Fibroblast of the aortic adventitia (primary cell): ENCODE results near the gene FAM193B. TPM values are rescaled to one million over a fixed set of nuclear protein-coding genes. Genes with fewer than 3 reads are reported as not detected.
"Not testable (repeated sequence)": the region's sequence is repeated elsewhere in the genome, so short reads cannot be mapped to it uniquely, and the experiment has no call there.

Source experiments
- DNase-seq: peaks from one replicate; pipeline ENCODE4 v3.0.0-alpha.2; 2010; ENCODE audit warnings: low read depth
- H3K4me3 ChIP-seq: 2 replicates; pipeline ENCODE4 v1.5.1; 2011; ENCODE audit warnings: low read depth, mild to moderate bottlenecking, control low read depth, low read length, moderate library complexity
- total RNA-seq: library from RNA; depleted of rRNA; stranded (reverse); fragments of >200 nt; gene quantifications from 2 replicates; pipeline ENCODE4 v1.2.3, GENCODE V29; 2012; ENCODE audit warnings: low replicate concordance
- TF ChIP-seq, protein P1 (sequence below): IDR thresholded peaks from 2 replicates; pipeline ENCODE4 v1.5.1; 2011; ENCODE audit warnings: mild to moderate bottlenecking, low read length, control low read depth, inconsistent platforms; ENCODE audit not compliant: insufficient read depth

FAM193B gene
- total RNA-seq, 1 donor, result 20.2 TPM

DNA sequence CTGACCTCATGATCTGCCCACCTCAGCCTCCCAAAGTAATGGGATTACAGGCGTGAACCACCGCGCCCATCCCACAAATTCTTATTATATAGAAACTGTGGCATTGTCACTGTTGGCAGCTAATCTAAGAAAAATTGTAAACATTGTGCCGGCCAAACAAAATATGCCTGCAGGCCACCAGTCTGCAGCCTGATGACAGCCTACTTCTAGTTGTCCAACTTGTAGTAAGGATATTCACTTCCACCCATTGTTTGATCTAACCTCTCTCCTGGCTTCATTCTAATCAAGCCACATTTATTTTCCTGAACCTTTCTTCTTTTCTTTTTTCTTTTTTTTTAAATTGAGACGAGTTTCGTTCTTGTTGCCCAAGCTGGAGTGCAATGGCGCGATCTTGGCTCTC, 24.0 kb upstream of the FAM193B start:
- no peak for DNase-seq
- no peak overlapping the region for H3K4me3 ChIP-seq
- TF ChIP-seq, protein P1, sequence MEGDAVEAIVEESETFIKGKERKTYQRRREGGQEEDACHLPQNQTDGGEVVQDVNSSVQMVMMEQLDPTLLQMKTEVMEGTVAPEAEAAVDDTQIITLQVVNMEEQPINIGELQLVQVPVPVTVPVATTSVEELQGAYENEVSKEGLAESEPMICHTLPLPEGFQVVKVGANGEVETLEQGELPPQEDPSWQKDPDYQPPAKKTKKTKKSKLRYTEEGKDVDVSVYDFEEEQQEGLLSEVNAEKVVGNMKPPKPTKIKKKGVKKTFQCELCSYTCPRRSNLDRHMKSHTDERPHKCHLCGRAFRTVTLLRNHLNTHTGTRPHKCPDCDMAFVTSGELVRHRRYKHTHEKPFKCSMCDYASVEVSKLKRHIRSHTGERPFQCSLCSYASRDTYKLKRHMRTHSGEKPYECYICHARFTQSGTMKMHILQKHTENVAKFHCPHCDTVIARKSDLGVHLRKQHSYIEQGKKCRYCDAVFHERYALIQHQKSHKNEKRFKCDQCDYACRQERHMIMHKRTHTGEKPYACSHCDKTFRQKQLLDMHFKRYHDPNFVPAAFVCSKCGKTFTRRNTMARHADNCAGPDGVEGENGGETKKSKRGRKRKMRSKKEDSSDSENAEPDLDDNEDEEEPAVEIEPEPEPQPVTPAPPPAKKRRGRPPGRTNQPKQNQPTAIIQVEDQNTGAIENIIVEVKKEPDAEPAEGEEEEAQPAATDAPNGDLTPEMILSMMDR, result no peak

DNA sequence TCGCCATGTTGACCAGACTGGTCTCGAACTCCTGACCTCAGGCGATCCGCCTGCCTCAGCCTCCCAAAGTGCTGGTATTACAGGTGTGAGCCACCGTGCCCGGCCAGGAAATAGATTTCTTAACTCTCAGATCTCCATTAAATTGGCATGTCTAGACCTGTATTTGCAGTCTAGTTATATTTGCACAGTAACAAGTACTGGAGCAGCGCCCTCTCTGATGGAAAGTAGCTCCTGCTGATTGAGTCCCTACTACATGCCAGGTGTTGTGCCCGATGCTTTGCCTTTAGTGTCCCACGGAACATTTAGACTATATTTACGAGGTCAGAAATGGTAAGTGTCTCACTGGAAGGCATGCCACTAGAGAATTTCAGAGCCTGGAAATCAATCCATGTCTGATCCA, 21.8 kb upstream of the FAM193B start:
- no peak overlapping the region for H3K4me3 ChIP-seq
- TF ChIP-seq, protein P1, result no peak

DNA sequence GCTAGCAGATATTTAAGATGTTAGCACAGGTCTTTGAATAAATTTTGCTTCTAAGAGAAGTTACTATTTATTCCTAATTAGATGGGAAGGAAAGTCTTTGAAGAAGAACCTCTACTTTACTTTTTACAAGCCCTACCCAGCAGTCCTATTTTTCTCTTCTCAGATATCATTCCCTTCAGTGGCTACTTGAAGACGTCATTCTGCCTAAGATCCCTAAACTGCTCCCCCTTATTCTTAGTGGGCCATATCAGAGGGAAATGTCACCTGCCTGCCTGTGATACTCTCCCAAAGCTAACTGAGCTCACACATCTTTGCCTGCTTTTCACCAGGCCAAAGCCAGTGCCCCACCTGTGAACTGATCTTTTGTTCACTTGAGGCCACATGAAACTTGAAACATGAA, 21.1 kb upstream of the FAM193B start:
- TF ChIP-seq, protein P1, result no peak
- no peak for DNase-seq
- H3K4me3 ChIP-seq, result no peak overlapping the region

More for the DNA sequence above, 21.8 kb upstream of the FAM193B start:
- no peak for DNase-seq

DNA sequence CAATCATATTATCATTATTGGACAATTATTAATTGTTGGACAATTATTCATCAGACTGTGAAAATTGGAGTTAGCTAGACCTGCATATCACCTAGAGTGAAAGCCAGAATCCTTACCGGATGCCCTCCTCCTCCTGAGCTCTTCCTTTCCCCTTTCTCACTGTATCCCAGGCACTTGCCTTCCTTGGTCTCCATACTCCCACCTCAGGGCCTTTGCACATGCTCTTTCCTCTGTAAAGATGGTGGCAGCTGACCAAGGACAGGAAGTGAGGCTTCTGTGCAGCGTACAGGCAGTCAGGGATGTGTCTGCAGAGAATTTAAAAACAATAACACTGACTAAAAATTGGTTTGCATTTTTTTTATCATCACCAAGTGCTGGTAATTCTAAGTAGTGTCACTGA, 15.5 kb upstream of the FAM193B start:
- no peak for DNase-seq
- no peak overlapping the region for H3K4me3 ChIP-seq
- TF ChIP-seq, protein P1, result no peak

DNA sequence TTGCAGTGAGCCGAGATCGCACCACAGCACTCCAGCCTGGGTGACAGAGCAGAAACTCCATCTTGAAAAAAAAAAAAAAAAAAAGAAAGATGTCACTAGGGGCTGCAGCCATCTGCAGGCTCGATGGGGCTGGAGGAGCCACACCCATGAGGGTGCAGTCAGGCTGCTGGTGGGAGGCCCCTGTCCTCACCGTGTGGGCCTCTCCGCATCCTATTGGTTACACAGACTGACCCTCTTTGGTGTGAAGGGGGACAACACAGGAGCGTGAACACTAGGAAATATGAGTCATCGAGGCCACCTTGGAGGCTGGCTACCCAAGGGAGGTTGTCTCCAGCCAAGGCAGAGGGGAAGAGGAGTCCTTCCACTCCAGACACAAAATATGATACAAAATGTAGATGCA, 14.0 kb upstream of the FAM193B start:
- DNase-seq, result no peak
- TF ChIP-seq, protein P1, result no peak
- no peak overlapping the region for H3K4me3 ChIP-seq

DNA sequence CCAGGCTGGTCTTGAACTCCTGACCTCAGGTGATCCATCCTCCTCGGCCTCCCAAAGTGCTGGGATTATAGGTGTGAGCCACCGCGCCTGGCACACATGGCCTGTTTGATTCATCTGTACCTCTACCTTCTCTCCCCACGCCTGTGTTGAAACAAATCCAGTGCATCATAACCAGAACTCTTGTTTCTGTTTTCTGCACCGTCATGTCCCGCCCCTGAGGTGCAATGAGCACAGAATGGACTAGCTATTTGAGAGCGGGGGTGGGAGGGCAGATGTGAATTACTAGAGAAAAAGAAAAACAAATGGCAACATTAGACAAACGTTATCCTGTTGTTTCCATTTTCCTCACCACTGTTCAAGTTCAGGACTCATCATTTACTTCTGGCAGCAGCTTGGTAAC, 10.7 kb upstream of the FAM193B start:
- DNase-seq, result no peak
- TF ChIP-seq, protein P1, result no peak
- no peak overlapping the region for H3K4me3 ChIP-seq

DNA sequence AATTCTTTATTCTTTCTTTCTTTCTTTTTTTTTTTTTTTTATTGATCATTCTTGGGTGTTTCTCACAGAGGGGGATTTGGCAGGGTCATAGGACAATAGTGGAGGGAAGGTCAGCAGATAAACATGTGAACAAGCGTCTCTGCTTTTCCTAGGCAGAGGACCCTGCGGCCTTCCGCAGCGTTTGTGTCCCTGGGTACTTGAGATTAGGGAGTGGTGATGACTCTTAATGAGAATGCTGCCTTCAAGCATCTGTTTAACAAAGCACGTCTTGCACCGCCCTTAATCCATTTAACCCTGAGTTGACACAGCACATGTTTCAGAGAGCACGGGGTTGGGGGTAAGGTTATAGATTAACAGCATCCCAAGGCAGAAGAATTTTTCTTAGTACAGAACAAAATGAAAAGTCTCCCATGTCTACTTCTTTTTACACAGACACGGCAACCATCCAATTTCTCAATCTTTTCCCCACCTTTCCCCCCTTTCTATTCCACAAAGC, 5.1 kb upstream of the FAM193B start:
- DNase-seq, H3K4me3 ChIP-seq: not testable (repeated sequence)
